ENCODE measurements around the gene IRF2BP2. TPM values are rescaled to one million over a fixed set of nuclear protein-coding genes. Genes with fewer than 3 reads are reported as not detected.

Gene IRF2BP2
- total and polyA plus RNA-seq, 4 donors, result 36.9 to 148 (median 107) TPM

GRCh38 chr1:234628089-234628488 lies 18.1 kb upstream of the IRF2BP2 start:
- H3K36me3 ChIP-seq (ENCODE audit: control insufficient read depth in 1 of 2, insufficient read depth in 2 of 2, low read length in 1 of 2), result no peaks in the 10 kb centered on the region
- H3K4me1 ChIP-seq (ENCODE audit: control insufficient read depth in 1 of 2, insufficient read depth in 2 of 2, low read length in 2 of 2), result peaks cover 0 to 9% of the 10 kb centered on the region in 2 donors
- H3K27me3 ChIP-seq (ENCODE audit: control insufficient read depth in 1 of 2, insufficient read depth in 2 of 2, low read length in 1 of 2), result no peaks in the 10 kb centered on the region
- DNase-seq, result peak in 1 of 2 donors; percentile 61
- no peaks in the 10 kb centered on the region for H3K9me3 ChIP-seq (ENCODE audit: control insufficient read depth, low read length)
- no peak overlapping the region for H3K4me3 ChIP-seq (ENCODE audit: low read length in 2 of 2)
- WGBS, 2 donors, result 41 to 55% methylated on average over 5 of the region's 5 CpGs
- H3K27ac ChIP-seq (ENCODE audit: low read depth in 1 of 2, low read length in 2 of 2), result no peak overlapping the region
- no peak for ATAC-seq (ENCODE audit: low FRiP score)
- intact Hi-C loops (cut with DNase I), result no loop called here

GRCh38 chr1:234627009-234627950 lies 17.3 kb upstream of the IRF2BP2 start:
- Histone ChIP-seq H3K36me3 (ENCODE audit: control insufficient read depth in 1 of 2, insufficient read depth in 2 of 2, low read length in 1 of 2) (no peaks in the 10 kb centered on the region), H3K27ac (ENCODE audit: low read depth in 1 of 2, low read length in 2 of 2) (no peak overlapping the region), H3K4me1 (ENCODE audit: control insufficient read depth in 1 of 2, insufficient read depth in 2 of 2, low read length in 2 of 2) (peaks cover 0 to 9% of the 10 kb centered on the region in 2 donors), H3K9me3 (ENCODE audit: control insufficient read depth, low read length) (no peaks in the 10 kb centered on the region), H3K27me3 (ENCODE audit: control insufficient read depth in 1 of 2, insufficient read depth in 2 of 2, low read length in 1 of 2) (no peaks in the 10 kb centered on the region), H3K4me3 (ENCODE audit: low read length in 2 of 2) (no peak overlapping the region)
- DNase-seq, result no peak
- 75 to 84% methylated on average over 11 of the region's 11 CpGs for WGBS, 2 donors
- intact Hi-C loops (cut with DNase I), result no loop called here
- no peak for ATAC-seq (ENCODE audit: low FRiP score)

DNA sequence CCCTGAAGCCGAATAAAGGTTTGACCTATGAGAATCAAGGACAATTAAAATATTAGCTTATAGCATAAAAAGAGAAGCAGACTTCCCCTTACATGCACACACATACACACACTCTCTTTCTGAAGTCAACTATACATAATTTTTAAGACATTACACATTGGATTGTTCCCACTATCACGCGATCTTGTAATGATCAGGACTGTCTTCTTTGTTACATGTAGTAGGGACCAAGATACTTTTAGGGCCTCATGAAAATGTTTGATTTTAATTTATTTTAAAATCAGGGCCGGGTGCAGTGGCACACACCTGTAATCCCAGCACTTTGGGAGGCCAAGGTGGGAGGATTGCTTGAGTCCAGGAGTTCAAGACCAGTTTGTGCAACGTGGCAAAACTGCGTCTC lies 16.4 kb upstream of the IRF2BP2 start:
- Histone ChIP-seq H3K4me3 (ENCODE audit: low read length in 2 of 2) (no peak overlapping the region), H3K36me3 (ENCODE audit: control insufficient read depth in 1 of 2, insufficient read depth in 2 of 2, low read length in 1 of 2) (no peaks in the 10 kb centered on the region), H3K27ac (ENCODE audit: low read depth in 1 of 2, low read length in 2 of 2) (no peak overlapping the region), H3K4me1 (ENCODE audit: control insufficient read depth in 1 of 2, insufficient read depth in 2 of 2, low read length in 2 of 2) (peaks cover 0 to 9% of the 10 kb centered on the region in 2 donors), H3K27me3 (ENCODE audit: control insufficient read depth in 1 of 2, insufficient read depth in 2 of 2, low read length in 1 of 2) (no peaks in the 10 kb centered on the region), H3K9me3 (ENCODE audit: control insufficient read depth, low read length) (no peaks in the 10 kb centered on the region)
- WGBS, 2 donors, result 96 to 98% methylated on average over 6 of the region's 6 CpGs
- intact Hi-C loops (cut with DNase I), result no loop called here
- no peak for ATAC-seq (ENCODE audit: low FRiP score)
- no peak for DNase-seq

GRCh38 chr1:234624724-234625117 lies 14.7 kb upstream of the IRF2BP2 start:
- H3K4me1 ChIP-seq (ENCODE audit: control insufficient read depth in 1 of 2, insufficient read depth in 2 of 2, low read length in 2 of 2), result peaks cover 0 to 9% of the 10 kb centered on the region in 2 donors
- no peaks in the 10 kb centered on the region for H3K9me3 ChIP-seq (ENCODE audit: control insufficient read depth, low read length)
- peak; percentile 49 for ATAC-seq (ENCODE audit: low FRiP score)
- no peak overlapping the region for H3K4me3 ChIP-seq (ENCODE audit: low read length in 2 of 2)
- H3K27me3 ChIP-seq (ENCODE audit: control insufficient read depth in 1 of 2, insufficient read depth in 2 of 2, low read length in 1 of 2), result no peaks in the 10 kb centered on the region
- H3K36me3 ChIP-seq (ENCODE audit: control insufficient read depth in 1 of 2, insufficient read depth in 2 of 2, low read length in 1 of 2), result no peaks in the 10 kb centered on the region
- H3K27ac ChIP-seq (ENCODE audit: low read depth in 1 of 2, low read length in 2 of 2), result peak overlapping the region in 1 of 2 donors; percentile 54
- no peak for DNase-seq
- 7 to 10% methylated on average over 3 of the region's 3 CpGs for WGBS, 2 donors
- intact Hi-C loops (cut with DNase I), result loop anchor here (5.0 kb wide), 2 partner anchors 38 to 53 kb away; no protein-coding TSS in a partner anchor

DNA sequence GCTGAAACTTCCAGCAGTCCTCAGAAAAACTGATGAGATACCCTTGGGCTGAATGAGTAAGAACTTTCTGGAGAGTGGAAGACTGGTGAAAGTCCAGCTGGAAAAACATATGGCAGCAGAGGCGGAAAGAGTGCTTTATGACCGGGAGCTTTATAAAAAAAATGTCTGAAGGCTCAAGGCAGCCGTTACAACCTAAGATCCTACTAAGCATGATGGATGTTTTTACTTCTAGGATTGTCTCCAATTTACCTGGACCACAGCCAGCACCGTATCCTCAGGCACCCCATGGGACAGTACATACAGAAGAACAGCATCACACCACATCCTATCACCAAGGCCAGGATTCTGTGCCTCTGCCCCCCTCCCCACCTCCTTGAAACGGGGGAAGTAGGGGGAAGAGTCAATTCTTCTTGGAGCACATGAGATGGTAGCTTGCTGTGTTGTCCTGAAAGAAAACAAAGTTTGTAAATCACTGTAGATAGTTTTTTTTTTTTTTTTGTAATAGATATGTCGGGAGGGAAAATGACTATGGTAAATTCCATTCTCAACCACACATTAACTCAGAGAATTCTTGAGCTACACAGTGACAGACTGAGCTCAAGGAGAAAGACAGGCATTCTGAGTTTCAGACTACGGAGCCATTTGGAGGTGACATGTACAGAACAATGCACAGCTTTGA lies 11.8 kb upstream of the IRF2BP2 start:
- Histone ChIP-seq H3K9me3 (ENCODE audit: control insufficient read depth, low read length) (no peaks in the 10 kb centered on the region), H3K36me3 (ENCODE audit: control insufficient read depth in 1 of 2, insufficient read depth in 2 of 2, low read length in 1 of 2) (no peaks in the 10 kb centered on the region), H3K4me3 (ENCODE audit: low read length in 2 of 2) (no peak overlapping the region), H3K4me1 (ENCODE audit: control insufficient read depth in 1 of 2, insufficient read depth in 2 of 2, low read length in 2 of 2) (peaks cover 5 to 12% of the 10 kb centered on the region in 2 donors), H3K27me3 (ENCODE audit: control insufficient read depth in 1 of 2, insufficient read depth in 2 of 2, low read length in 1 of 2) (no peaks in the 10 kb centered on the region), H3K27ac (ENCODE audit: low read depth in 1 of 2, low read length in 2 of 2) (no peak overlapping the region)
- WGBS, 2 donors, result 67 to 69% methylated on average over 7 of the region's 7 CpGs
- no peak for DNase-seq
- no peak for ATAC-seq (ENCODE audit: low FRiP score)
- intact Hi-C loops (cut with DNase I), result loop anchor here (5.0 kb wide), 2 partner anchors 41 to 56 kb away; no protein-coding TSS in a partner anchor

GRCh38 chr1:234621127-234621468 lies 11.1 kb upstream of the IRF2BP2 start:
- intact Hi-C loops (cut with DNase I), result loop anchor here (5.0 kb wide), 2 partner anchors 41 to 56 kb away; no protein-coding TSS in a partner anchor
- Histone ChIP-seq H3K4me3 (ENCODE audit: low read length in 2 of 2) (no peak overlapping the region), H3K9me3 (ENCODE audit: control insufficient read depth, low read length) (no peaks in the 10 kb centered on the region), H3K36me3 (ENCODE audit: control insufficient read depth in 1 of 2, insufficient read depth in 2 of 2, low read length in 1 of 2) (no peaks in the 10 kb centered on the region), H3K27me3 (ENCODE audit: control insufficient read depth in 1 of 2, insufficient read depth in 2 of 2, low read length in 1 of 2) (no peaks in the 10 kb centered on the region), H3K27ac (ENCODE audit: low read depth in 1 of 2, low read length in 2 of 2) (no peak overlapping the region), H3K4me1 (ENCODE audit: control insufficient read depth in 1 of 2, insufficient read depth in 2 of 2, low read length in 2 of 2) (peaks cover 5 to 17% of the 10 kb centered on the region in 2 donors)
- 97 to 98% methylated on average over 3 of the region's 3 CpGs for WGBS, 2 donors
- ATAC-seq (ENCODE audit: low FRiP score), result no peak
- DNase-seq, result no peak

GRCh38 chr1:234620272-234621126 lies 10.5 kb upstream of the IRF2BP2 start:
- Histone ChIP-seq H3K4me3 (ENCODE audit: low read length in 2 of 2) (no peak overlapping the region), H3K36me3 (ENCODE audit: control insufficient read depth in 1 of 2, insufficient read depth in 2 of 2, low read length in 1 of 2) (no peaks in the 10 kb centered on the region), H3K27ac (ENCODE audit: low read depth in 1 of 2, low read length in 2 of 2) (no peak overlapping the region), H3K4me1 (ENCODE audit: control insufficient read depth in 1 of 2, insufficient read depth in 2 of 2, low read length in 2 of 2) (peaks cover 5 to 17% of the 10 kb centered on the region in 2 donors), H3K9me3 (ENCODE audit: control insufficient read depth, low read length) (no peaks in the 10 kb centered on the region), H3K27me3 (ENCODE audit: control insufficient read depth in 1 of 2, insufficient read depth in 2 of 2, low read length in 1 of 2) (no peaks in the 10 kb centered on the region)
- intact Hi-C loops (cut with DNase I), result loop anchor here (5.0 kb wide), 2 partner anchors 42 to 57 kb away; no protein-coding TSS in a partner anchor
- WGBS, 2 donors, result 77 to 80% methylated on average over 6 of the region's 6 CpGs
- no peak for DNase-seq
- ATAC-seq (ENCODE audit: low FRiP score), result no peak

DNA sequence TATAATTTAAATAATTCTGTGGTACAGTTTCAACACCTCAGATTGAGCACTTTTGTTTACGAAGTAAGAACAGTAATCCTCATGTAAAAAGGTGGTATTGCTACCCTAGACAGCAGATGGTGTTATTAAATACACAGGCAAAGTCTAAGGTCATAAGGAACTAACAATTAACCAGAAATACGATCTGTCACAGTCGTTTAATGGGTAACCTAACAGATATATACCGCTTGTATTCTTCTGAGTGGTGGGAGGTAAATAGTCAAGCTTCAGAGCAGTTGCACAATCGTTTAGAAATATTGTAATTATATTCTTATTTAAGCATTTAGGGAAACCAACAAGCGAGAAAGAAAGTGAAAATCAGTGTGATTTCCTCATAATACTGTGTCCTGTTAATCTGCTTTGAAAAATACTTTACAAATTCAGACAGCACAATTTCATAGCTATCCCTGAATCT lies 9.8 kb upstream of the IRF2BP2 start:
- ATAC-seq (ENCODE audit: low FRiP score), result peak; percentile 12
- WGBS, 2 donors, result 82 to 85% methylated on average over 6 of the region's 6 CpGs
- intact Hi-C loops (cut with DNase I), result loop anchor here (5.0 kb wide), 2 partner anchors 42 to 57 kb away; no protein-coding TSS in a partner anchor
- no peaks in the 10 kb centered on the region for H3K36me3 ChIP-seq (ENCODE audit: control insufficient read depth in 1 of 2, insufficient read depth in 2 of 2, low read length in 1 of 2)
- DNase-seq, result no peak
- H3K27me3 ChIP-seq (ENCODE audit: control insufficient read depth in 1 of 2, insufficient read depth in 2 of 2, low read length in 1 of 2), result no peaks in the 10 kb centered on the region
- peaks cover 5 to 17% of the 10 kb centered on the region in 2 donors for H3K4me1 ChIP-seq (ENCODE audit: control insufficient read depth in 1 of 2, insufficient read depth in 2 of 2, low read length in 2 of 2)
- no peak overlapping the region for H3K27ac ChIP-seq (ENCODE audit: low read depth in 1 of 2, low read length in 2 of 2)
- H3K4me3 ChIP-seq (ENCODE audit: low read length in 2 of 2), result no peak overlapping the region
- no peaks in the 10 kb centered on the region for H3K9me3 ChIP-seq (ENCODE audit: control insufficient read depth, low read length)

Data from aorta (tissue), 5 donors.